ENCODE results near the gene TMEM164. TPM values are rescaled to one million over a fixed set of nuclear protein-coding genes. Genes with fewer than 3 reads are reported as not detected.

TMEM164 gene
- total and polyA plus RNA-seq, 8 donors: 7.3 to 21.3 (median 11.9) TPM

DNA sequence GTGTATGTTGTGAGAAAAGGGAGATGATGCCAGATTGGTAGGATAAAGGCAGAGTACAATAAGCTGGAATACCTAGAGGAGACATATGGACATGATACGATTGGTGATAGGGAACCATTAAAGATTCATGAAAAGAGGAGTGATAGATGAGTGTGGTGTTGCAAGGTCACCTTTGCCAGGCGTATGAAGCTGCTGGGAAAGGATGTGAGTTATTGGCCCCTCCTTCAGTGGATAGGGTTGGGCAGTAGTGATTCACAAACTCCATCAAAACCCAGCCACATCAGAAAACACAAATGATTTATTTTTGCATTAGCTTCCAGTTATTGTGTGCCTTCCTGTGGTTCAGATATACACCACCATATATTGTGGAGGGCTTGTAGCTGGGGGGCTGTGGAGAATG, 34.3 kb downstream of the TMEM164 start:
- Histone ChIP-seq H3K4me3 (no peak overlapping the region), H3K4me1 (peaks cover 0 to 6% (median 0%) of the 10 kb centered on the region in 3 donors), H3K27me3 (no peaks in the 10 kb centered on the region), H3K9me3 (no peaks in the 10 kb centered on the region), H3K27ac (no peak overlapping the region), H3K36me3 (no peaks in the 10 kb centered on the region)
- FAIRE-seq (no peak), DNase-seq (no peak), ATAC-seq (no peak)
- TF ChIP-seq, protein P1, sequence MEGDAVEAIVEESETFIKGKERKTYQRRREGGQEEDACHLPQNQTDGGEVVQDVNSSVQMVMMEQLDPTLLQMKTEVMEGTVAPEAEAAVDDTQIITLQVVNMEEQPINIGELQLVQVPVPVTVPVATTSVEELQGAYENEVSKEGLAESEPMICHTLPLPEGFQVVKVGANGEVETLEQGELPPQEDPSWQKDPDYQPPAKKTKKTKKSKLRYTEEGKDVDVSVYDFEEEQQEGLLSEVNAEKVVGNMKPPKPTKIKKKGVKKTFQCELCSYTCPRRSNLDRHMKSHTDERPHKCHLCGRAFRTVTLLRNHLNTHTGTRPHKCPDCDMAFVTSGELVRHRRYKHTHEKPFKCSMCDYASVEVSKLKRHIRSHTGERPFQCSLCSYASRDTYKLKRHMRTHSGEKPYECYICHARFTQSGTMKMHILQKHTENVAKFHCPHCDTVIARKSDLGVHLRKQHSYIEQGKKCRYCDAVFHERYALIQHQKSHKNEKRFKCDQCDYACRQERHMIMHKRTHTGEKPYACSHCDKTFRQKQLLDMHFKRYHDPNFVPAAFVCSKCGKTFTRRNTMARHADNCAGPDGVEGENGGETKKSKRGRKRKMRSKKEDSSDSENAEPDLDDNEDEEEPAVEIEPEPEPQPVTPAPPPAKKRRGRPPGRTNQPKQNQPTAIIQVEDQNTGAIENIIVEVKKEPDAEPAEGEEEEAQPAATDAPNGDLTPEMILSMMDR (IDR thresholded peaks at IDR 0.05): no peak
- intact Hi-C loops (cut with DNase I): no loop called here
- 69 to 84% methylated on average over 2 of the region's 2 CpGs for WGBS, 2 donors

DNA sequence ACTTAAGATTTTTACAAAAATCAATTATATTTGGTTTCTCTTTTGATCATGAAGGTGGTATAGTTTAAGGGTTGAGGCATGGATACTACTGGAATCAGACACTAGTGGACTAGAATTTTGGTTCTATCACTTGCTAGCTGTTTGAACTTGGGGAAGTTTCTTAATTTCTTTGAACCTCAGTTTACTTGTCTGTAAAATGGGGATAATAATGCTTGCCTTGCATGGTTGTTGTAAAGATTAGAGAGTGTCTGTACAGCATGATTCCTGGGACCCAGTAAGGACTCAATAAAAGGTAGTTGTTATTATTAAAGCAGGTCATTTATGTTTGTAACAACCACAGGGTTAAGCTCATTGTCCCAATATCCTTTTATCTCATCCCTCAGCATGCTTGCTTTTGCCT, 36.0 kb downstream of the TMEM164 start:
- Histone ChIP-seq H3K4me1 (no peaks in the 10 kb centered on the region), H3K4me3 (no peak overlapping the region), H3K36me3 (no peaks in the 10 kb centered on the region), H3K27me3 (peaks cover 0 to 4% (median 0%) of the 10 kb centered on the region in 4 donors), H3K9me3 (no peaks in the 10 kb centered on the region), H3K27ac (no peak overlapping the region)
- TF ChIP-seq, protein P1 (IDR thresholded peaks at IDR 0.05): no peak
- DNase-seq (no peak), FAIRE-seq (no peak), ATAC-seq (no peak)
- intact Hi-C loops (cut with DNase I): no loop called here

DNA sequence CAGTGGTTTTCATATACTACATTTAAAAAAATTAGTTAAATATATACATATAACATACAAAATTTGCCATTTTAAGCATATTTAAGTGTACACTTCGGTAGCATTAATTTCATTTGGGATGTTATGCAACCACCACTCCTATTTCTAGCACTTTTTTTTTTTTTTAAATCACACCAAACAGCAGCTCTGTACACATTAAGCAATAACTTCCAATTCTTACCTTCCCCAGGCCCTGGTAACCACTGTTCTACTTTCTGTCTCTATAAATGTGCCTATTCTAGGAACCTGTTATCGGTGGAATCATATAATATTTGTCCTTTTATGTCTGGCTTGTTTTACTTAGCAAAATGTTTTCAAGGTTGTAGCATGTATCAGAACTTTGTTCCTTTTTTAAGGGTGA, 39.1 kb downstream of the TMEM164 start:
- WGBS, 2 donors: 45 to 55% methylated on average over 2 of the region's 2 CpGs
- no peaks in the 10 kb centered on the region for H3K9me3 ChIP-seq
- H3K36me3 ChIP-seq: no peaks in the 10 kb centered on the region
- intact Hi-C loops (cut with DNase I): no loop called here
- no peak overlapping the region for H3K4me3 ChIP-seq
- no peak overlapping the region for H3K27ac ChIP-seq
- FAIRE-seq (no peak), ATAC-seq (peak in 3 of 4 donors; percentile 30 to 51 (median 49)), DNase-seq (no peak)
- peaks cover 0 to 6% (median 0%) of the 10 kb centered on the region in 3 donors for H3K4me1 ChIP-seq
- TF ChIP-seq, protein P1 (IDR thresholded peaks at IDR 0.05): no peak
- H3K27me3 ChIP-seq: peaks cover 0 to 4% (median 0%) of the 10 kb centered on the region in 4 donors

DNA sequence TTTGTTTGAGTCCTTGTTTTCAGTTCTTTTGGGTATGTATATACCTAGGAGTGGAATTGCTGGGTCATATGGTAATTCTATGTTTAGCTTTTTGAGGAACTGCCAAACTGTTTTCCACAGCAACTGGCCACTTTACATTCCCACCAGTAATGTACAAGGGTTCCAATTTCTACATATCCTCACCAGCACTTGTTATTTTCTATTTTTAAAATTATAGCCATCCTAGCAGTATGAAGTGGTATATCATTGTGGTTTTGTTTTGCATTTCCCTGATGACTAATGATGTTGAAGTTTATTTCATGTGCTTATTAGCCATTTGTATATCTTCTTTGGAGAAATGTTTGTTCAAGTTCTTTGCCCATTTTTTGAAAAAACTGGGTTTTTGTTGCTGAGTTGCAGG, 39.6 kb downstream of the TMEM164 start:
- H3K9me3 ChIP-seq: no peaks in the 10 kb centered on the region
- H3K4me1 ChIP-seq: peaks cover 0 to 6% (median 0%) of the 10 kb centered on the region in 3 donors
- ATAC-seq (no peak), FAIRE-seq (no peak), DNase-seq (no peak)
- H3K27me3 ChIP-seq: peaks cover 0 to 4% (median 0%) of the 10 kb centered on the region in 4 donors
- intact Hi-C loops (cut with DNase I): no loop called here
- H3K27ac ChIP-seq: no peak overlapping the region
- TF ChIP-seq, protein P1 (IDR thresholded peaks at IDR 0.05): no peak
- H3K36me3 ChIP-seq: no peaks in the 10 kb centered on the region
- no peak overlapping the region for H3K4me3 ChIP-seq

DNA sequence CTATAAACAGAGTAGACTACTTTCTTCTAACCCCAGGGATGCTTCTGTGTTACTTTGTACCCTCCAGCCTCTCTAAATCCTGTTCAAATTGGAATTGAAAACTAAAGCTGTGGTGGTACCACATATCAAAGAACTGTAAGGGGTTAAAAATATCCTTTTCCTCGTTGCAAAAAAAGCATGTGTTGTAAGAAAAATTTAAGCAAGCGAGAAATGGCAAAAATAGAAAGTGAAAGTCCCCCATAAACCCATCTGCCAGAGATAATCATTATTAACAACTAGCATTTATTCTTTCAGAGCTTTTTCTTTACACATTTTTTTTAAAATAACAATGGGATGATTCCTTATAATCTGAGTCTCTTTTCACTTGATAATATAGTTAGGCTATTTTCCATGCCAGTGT, 40.6 kb downstream of the TMEM164 start:
- DNase-seq (no peak), FAIRE-seq (no peak), ATAC-seq (no peak)
- peaks cover 0 to 6% (median 0%) of the 10 kb centered on the region in 3 donors for H3K4me1 ChIP-seq
- peaks cover 0 to 4% (median 0%) of the 10 kb centered on the region in 4 donors for H3K27me3 ChIP-seq
- H3K27ac ChIP-seq: no peak overlapping the region
- intact Hi-C loops (cut with DNase I): no loop called here
- WGBS, 2 donors: 33 to 49% methylated on average over 2 of the region's 2 CpGs
- no peaks in the 10 kb centered on the region for H3K36me3 ChIP-seq
- TF ChIP-seq, protein P1 (IDR thresholded peaks at IDR 0.05): no peak
- H3K4me3 ChIP-seq: no peak overlapping the region
- no peaks in the 10 kb centered on the region for H3K9me3 ChIP-seq

All from pancreas (tissue), 10 donors.